C4-2B (cell line): ENCODE measurements around the gene CCDC88C.

ENCODE experiments used
- ZFX ChIP-seq: fragments of 450-650 bp; IDR thresholded peaks from 2 replicates; pipeline ENCODE4 v1.6.1; 2017
- TF ChIP-seq, protein P1 (sequence below): fragments of 450-650 bp; conservative IDR thresholded peaks from 2 replicates; pipeline ENCODE4 v1.5.1; 2017; ENCODE audit warnings: mild to moderate bottlenecking

- no peak for TF ChIP-seq ZFX
- TF ChIP-seq, protein P1, sequence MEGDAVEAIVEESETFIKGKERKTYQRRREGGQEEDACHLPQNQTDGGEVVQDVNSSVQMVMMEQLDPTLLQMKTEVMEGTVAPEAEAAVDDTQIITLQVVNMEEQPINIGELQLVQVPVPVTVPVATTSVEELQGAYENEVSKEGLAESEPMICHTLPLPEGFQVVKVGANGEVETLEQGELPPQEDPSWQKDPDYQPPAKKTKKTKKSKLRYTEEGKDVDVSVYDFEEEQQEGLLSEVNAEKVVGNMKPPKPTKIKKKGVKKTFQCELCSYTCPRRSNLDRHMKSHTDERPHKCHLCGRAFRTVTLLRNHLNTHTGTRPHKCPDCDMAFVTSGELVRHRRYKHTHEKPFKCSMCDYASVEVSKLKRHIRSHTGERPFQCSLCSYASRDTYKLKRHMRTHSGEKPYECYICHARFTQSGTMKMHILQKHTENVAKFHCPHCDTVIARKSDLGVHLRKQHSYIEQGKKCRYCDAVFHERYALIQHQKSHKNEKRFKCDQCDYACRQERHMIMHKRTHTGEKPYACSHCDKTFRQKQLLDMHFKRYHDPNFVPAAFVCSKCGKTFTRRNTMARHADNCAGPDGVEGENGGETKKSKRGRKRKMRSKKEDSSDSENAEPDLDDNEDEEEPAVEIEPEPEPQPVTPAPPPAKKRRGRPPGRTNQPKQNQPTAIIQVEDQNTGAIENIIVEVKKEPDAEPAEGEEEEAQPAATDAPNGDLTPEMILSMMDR: no peak
These were observed 44.7 kb downstream of the CCDC88C start for GRCh38 chr14:91372671-91373495.
